ENCODE measurements around the gene KIAA1549.
"Not testable (repeated sequence)": the region's sequence is repeated elsewhere in the genome, so short reads cannot be mapped to it uniquely, and the experiment has no call there.

The KIAA1549 gene

GRCh38 chr7:138816650-138817049, 164.5 kb downstream of the KIAA1549 start:
- Mint-ChIP-seq H3K9me3 (no peaks in the 10 kb centered on the region), H3K36me3 (no peaks in the 10 kb centered on the region), H3K27me3 (no peaks in the 10 kb centered on the region), H3K4me1 (no peaks in the 10 kb centered on the region), H3K27ac (no peak overlapping the region), H3K4me3 (no peak overlapping the region)
- no peak for ATAC-seq (ENCODE audit: low read depth)
- no peak for DNase-seq (ENCODE audit: low spot score in 2 of 2)

GRCh38 chr7:138814816-138815332, 166.3 kb downstream of the KIAA1549 start:
- Mint-ChIP-seq H3K9me3 (no peaks in the 10 kb centered on the region), H3K36me3 (no peaks in the 10 kb centered on the region), H3K27me3 (no peaks in the 10 kb centered on the region), H3K4me1 (no peaks in the 10 kb centered on the region), H3K27ac (no peak overlapping the region), H3K4me3 (no peak overlapping the region)
- ATAC-seq (ENCODE audit: low read depth) (no peak), DNase-seq (ENCODE audit: low spot score in 2 of 2) (no peak)

GRCh38 chr7:138813945-138814344, 167.2 kb downstream of the KIAA1549 start:
- no peaks in the 10 kb centered on the region for H3K9me3 Mint-ChIP-seq
- no peak for DNase-seq (ENCODE audit: low spot score in 2 of 2)
- no peaks in the 10 kb centered on the region for H3K4me1 Mint-ChIP-seq
- no peak overlapping the region for H3K4me3 Mint-ChIP-seq
- no peak for ATAC-seq (ENCODE audit: low read depth)
- no peaks in the 10 kb centered on the region for H3K27me3 Mint-ChIP-seq
- no peak overlapping the region for H3K27ac Mint-ChIP-seq
- no peaks in the 10 kb centered on the region for H3K36me3 Mint-ChIP-seq

GRCh38 chr7:138811327-138811726, 169.9 kb downstream of the KIAA1549 start:
- H3K36me3 Mint-ChIP-seq; H3K9me3 Mint-ChIP-seq; H3K27me3 Mint-ChIP-seq; H3K4me1 Mint-ChIP-seq; ATAC-seq (ENCODE audit: low read depth); DNase-seq (ENCODE audit: low spot score in 2 of 2); H3K4me3 Mint-ChIP-seq; H3K27ac Mint-ChIP-seq: not testable (repeated sequence)

GRCh38 chr7:138809346-138809745, 171.8 kb downstream of the KIAA1549 start:
- Mint-ChIP-seq H3K27ac (no peak overlapping the region), H3K9me3 (peaks cover 2% of the 10 kb centered on the region), H3K4me1 (no peaks in the 10 kb centered on the region), H3K4me3 (no peak overlapping the region), H3K27me3 (no peaks in the 10 kb centered on the region), H3K36me3 (peaks cover 2% of the 10 kb centered on the region)
- ATAC-seq (ENCODE audit: low read depth) (no peak), DNase-seq (ENCODE audit: low spot score in 2 of 2) (no peak)

- Mint-ChIP-seq H3K27ac (no peak overlapping the region), H3K36me3 (peaks cover 2% of the 10 kb centered on the region), H3K4me1 (no peaks in the 10 kb centered on the region), H3K27me3 (peaks cover 3% of the 10 kb centered on the region), H3K4me3 (no peak overlapping the region), H3K9me3 (peaks cover 2% of the 10 kb centered on the region)
- DNase-seq (ENCODE audit: low spot score in 2 of 2), result no peak
- ATAC-seq (ENCODE audit: low read depth), result no peak
Observed at GRCh38 chr7:138804618-138805017, 176.6 kb downstream of the KIAA1549 start.

- DNase-seq (ENCODE audit: low spot score in 2 of 2) (no peak), ATAC-seq (ENCODE audit: low read depth) (no peak)
- H3K4me1 Mint-ChIP-seq, result no peaks in the 10 kb centered on the region
- no peaks in the 10 kb centered on the region for H3K9me3 Mint-ChIP-seq
- no peak overlapping the region for H3K4me3 Mint-ChIP-seq
- H3K27ac Mint-ChIP-seq, result no peak overlapping the region
- H3K27me3 Mint-ChIP-seq, result peaks cover 6% of the 10 kb centered on the region
- H3K36me3 Mint-ChIP-seq, result no peaks in the 10 kb centered on the region
Observed at GRCh38 chr7:138802706-138803105, 178.5 kb downstream of the KIAA1549 start.

- H3K27me3 Mint-ChIP-seq, result peaks cover 8% of the 10 kb centered on the region
- no peak for ATAC-seq (ENCODE audit: low read depth)
- H3K36me3 Mint-ChIP-seq, result no peaks in the 10 kb centered on the region
- DNase-seq (ENCODE audit: low spot score in 2 of 2), result no peak
- no peaks in the 10 kb centered on the region for H3K9me3 Mint-ChIP-seq
- H3K27ac Mint-ChIP-seq, result no peak overlapping the region
- H3K4me3 Mint-ChIP-seq, result no peak overlapping the region
- no peaks in the 10 kb centered on the region for H3K4me1 Mint-ChIP-seq
Observed at GRCh38 chr7:138801256-138801655, 179.9 kb downstream of the KIAA1549 start.

GRCh38 chr7:138799336-138800000, 181.7 kb downstream of the KIAA1549 start:
- H3K27ac Mint-ChIP-seq, result no peak overlapping the region
- no peaks in the 10 kb centered on the region for H3K4me1 Mint-ChIP-seq
- ATAC-seq (ENCODE audit: low read depth), result no peak
- no peak overlapping the region for H3K4me3 Mint-ChIP-seq
- H3K9me3 Mint-ChIP-seq, result no peaks in the 10 kb centered on the region
- no peak for DNase-seq (ENCODE audit: low spot score in 2 of 2)
- peaks cover 8% of the 10 kb centered on the region for H3K27me3 Mint-ChIP-seq
- no peaks in the 10 kb centered on the region for H3K36me3 Mint-ChIP-seq

GRCh38 chr7:138798836-138799235, 182.4 kb downstream of the KIAA1549 start:
- DNase-seq (ENCODE audit: low spot score in 2 of 2) (no peak), ATAC-seq (ENCODE audit: low read depth) (no peak)
- H3K4me3 Mint-ChIP-seq, result no peak overlapping the region
- H3K4me1 Mint-ChIP-seq, result no peaks in the 10 kb centered on the region
- H3K36me3 Mint-ChIP-seq, result no peaks in the 10 kb centered on the region
- H3K9me3 Mint-ChIP-seq, result no peaks in the 10 kb centered on the region
- peaks cover 6% of the 10 kb centered on the region for H3K27me3 Mint-ChIP-seq
- H3K27ac Mint-ChIP-seq, result no peak overlapping the region

GRCh38 chr7:138797715-138798320, 183.4 kb downstream of the KIAA1549 start, which contains the start of the genes ATP6V0A4 and TMEM213:
Gene ATP6V0A4 (minus strand): TSS chr7:138798196. CDS start chr7:138771247, 26,949 bp downstream.
Gene TMEM213 (plus strand): TSS chr7:138797994. CDS start chr7:138798105, 111 bp downstream.
- Mint-ChIP-seq H3K27me3 (peaks cover 6% of the 10 kb centered on the region), H3K4me3 (no peak within 1 kb of the TSS), H3K36me3 (no peaks in the 10 kb centered on the region), H3K9me3 (no peaks in the 10 kb centered on the region), H3K4me1 (no peaks in the 10 kb centered on the region), H3K27ac (no peak within 1 kb of the TSS)
- DNase-seq (ENCODE audit: low spot score in 2 of 2), result no peak
- no peak for ATAC-seq (ENCODE audit: low read depth)

GRCh38 chr7:138797046-138797445, 184.1 kb downstream of the KIAA1549 start:
- not testable (repeated sequence) for DNase-seq (ENCODE audit: low spot score in 2 of 2); ATAC-seq (ENCODE audit: low read depth); H3K9me3 Mint-ChIP-seq; H3K27me3 Mint-ChIP-seq; H3K4me1 Mint-ChIP-seq; H3K36me3 Mint-ChIP-seq; H3K4me3 Mint-ChIP-seq; H3K27ac Mint-ChIP-seq

- Mint-ChIP-seq H3K36me3 (no peaks in the 10 kb centered on the region), H3K27me3 (peaks cover 7% of the 10 kb centered on the region), H3K4me3 (no peak overlapping the region), H3K9me3 (peaks cover 3% of the 10 kb centered on the region), H3K27ac (no peak overlapping the region), H3K4me1 (no peaks in the 10 kb centered on the region)
- ATAC-seq (ENCODE audit: low read depth), result no peak
- DNase-seq (ENCODE audit: low spot score in 2 of 2), result no peak
Observed at GRCh38 chr7:138796038-138796615, 185.1 kb downstream of the KIAA1549 start.

- Mint-ChIP-seq H3K27ac (no peak overlapping the region), H3K4me3 (no peak overlapping the region), H3K4me1 (no peaks in the 10 kb centered on the region), H3K9me3 (peaks cover 7% of the 10 kb centered on the region), H3K27me3 (peaks cover 7% of the 10 kb centered on the region), H3K36me3 (peaks cover 1% of the 10 kb centered on the region)
- ATAC-seq (ENCODE audit: low read depth), result no peak
- DNase-seq (ENCODE audit: low spot score in 2 of 2), result no peak
Observed at GRCh38 chr7:138785587-138786437, 195.4 kb downstream of the KIAA1549 start.

Data from memory B cell (primary cell).